Ishikawa (cell line): Measurements from ENCODE around the gene ILKAP.

Experiments used
- CEBPB ChIP-seq: IDR thresholded peaks from 2 replicates; pipeline ENCODE4 v1.6.1; 2012
- RAD21 ChIP-seq: IDR thresholded peaks from 2 replicates; pipeline ENCODE4 v1.6.1; 2012; ENCODE audit warnings: low read depth
- TAF1 ChIP-seq: IDR thresholded peaks from 2 replicates; pipeline ENCODE4 v1.6.1; 2012; ENCODE audit warnings: low read depth, mild to moderate bottlenecking
- TF ChIP-seq, protein P1 (sequence below): IDR thresholded peaks from 2 replicates; pipeline ENCODE4 v1.6.1; 2012

DNA sequence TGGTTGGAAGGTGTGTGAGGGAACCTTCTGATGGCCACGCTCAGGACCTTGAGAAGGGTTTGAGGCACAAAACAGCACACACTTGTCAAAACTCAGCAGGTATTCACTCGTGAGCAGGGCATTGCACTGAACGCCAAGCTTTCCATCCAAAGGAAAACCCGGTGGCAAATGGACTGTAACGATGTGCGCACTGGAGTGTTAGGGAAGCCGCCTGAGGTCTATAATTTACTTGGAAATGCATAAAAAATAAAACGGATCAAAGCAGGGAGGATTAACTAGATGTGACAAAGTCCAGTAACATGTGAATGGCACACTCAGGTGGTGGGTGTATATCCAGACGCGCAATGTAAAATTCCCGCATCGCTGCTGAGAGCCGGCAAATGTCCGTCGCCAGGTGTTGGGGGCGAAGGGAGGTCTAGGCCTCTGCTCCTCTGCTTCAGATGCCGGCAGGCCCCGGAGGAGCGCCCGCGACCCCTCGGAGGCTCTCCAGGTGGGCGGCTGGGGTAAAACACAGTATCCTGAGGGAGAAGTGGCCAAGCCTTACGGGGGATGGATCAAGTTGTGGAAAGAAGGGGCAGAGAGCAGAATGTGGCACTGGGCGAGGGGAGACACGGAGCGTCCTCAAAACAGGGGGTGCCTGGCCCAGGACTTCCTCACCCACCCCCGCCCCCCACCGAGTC is 21.0 kb upstream of the ILKAP start:
- TF ChIP-seq, protein P1, sequence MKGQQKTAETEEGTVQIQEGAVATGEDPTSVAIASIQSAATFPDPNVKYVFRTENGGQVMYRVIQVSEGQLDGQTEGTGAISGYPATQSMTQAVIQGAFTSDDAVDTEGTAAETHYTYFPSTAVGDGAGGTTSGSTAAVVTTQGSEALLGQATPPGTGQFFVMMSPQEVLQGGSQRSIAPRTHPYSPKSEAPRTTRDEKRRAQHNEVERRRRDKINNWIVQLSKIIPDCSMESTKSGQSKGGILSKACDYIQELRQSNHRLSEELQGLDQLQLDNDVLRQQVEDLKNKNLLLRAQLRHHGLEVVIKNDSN, result no peak
- TF ChIP-seq CEBPB, result no peak
- TF ChIP-seq TAF1, result no peak
- no peak for TF ChIP-seq RAD21
